Neural cell (in vitro differentiated cells): ENCODE results near the gene EPOP.

ENCODE experiments used
- CTCF ChIP-seq: fragments of 450-650 bp; IDR thresholded peaks from 2 replicates; pipeline ENCODE4 v1.5.1; 2014; ENCODE audit warnings: antibody characterized with exemption, mild to moderate bottlenecking, moderate library complexity; ENCODE audit not compliant: poor library complexity, severe bottlenecking
- POLR2AphosphoS5 ChIP-seq: IDR thresholded peaks from 2 replicates; pipeline ENCODE4 v1.6.1; 2012
- RAD21 ChIP-seq: fragments of 450-650 bp; conservative IDR thresholded peaks from 2 replicates; pipeline ENCODE4 v1.6.1; 2014; ENCODE audit warnings: antibody characterized with exemption, mild to moderate bottlenecking, moderate library complexity

- TF ChIP-seq POLR2AphosphoS5 (no peak), RAD21 (no peak), CTCF (no peak)
Observed at GRCh38 chr17:38685491-38685890, 10.7 kb upstream of the EPOP start.
